SK-N-SH (cell line): ENCODE results near the gene TBRG4.

Source experiments
- EP300 ChIP-seq, 2 experiments: IDR thresholded peaks; 2 replicates each; pipeline versions ENCODE4 v1.4.0 to v1.6.1; 2012; ENCODE audit warnings: borderline replicate concordance in 1 of 2, low read depth in 1 of 2, low read length in 1 of 2
- FOXJ3 ChIP-seq: sonication (generic); formaldehyde crosslinking; IDR thresholded peaks from 2 replicates; pipeline ENCODE4 v1.5.1; 2020; ENCODE audit warnings: mild to moderate bottlenecking, missing genetic modification reagents
- JUND ChIP-seq: IDR thresholded peaks from 2 replicates; pipeline ENCODE4 v1.4.0; 2012
- MAX ChIP-seq: IDR thresholded peaks from 2 replicates; pipeline ENCODE4 v1.4.0; 2012; ENCODE audit warnings: low read depth
- RAD21 ChIP-seq: IDR thresholded peaks from 2 replicates; pipeline ENCODE4 v1.6.1; 2012; ENCODE audit warnings: mild to moderate bottlenecking, low read length
- RCOR1 ChIP-seq: fragments of 150-350 bp; IDR thresholded peaks from 2 replicates; pipeline ENCODE4 v1.6.1; 2017; ENCODE audit warnings: antibody characterized with exemption, low read length
- TF ChIP-seq, protein P1 (sequence below): fragments of 200-600 bp; sonication (generic); IDR thresholded peaks from 2 replicates; pipeline ENCODE4 v1.6.1; 2017; ENCODE audit warnings: antibody characterized with exemption, mild to moderate bottlenecking, moderate library complexity
- TF ChIP-seq, protein P2 (sequence below): IDR thresholded peaks from 2 replicates; pipeline ENCODE4 v1.6.1; 2012; ENCODE audit warnings: mild to moderate bottlenecking, low read depth, low read length, moderate library complexity
- TF ChIP-seq, protein P3 (sequence below): IDR thresholded peaks from 2 replicates; pipeline ENCODE4 v1.4.0; 2012; ENCODE audit warnings: low read depth, borderline replicate concordance

- TF ChIP-seq FOXJ3 (no peak), RAD21 (no peak), EP300 (IDR thresholded peaks at IDR 0.05; ENCODE audit: borderline replicate concordance in 1 of 2, low read depth in 1 of 2, low read length in 1 of 2) (no peak), RCOR1 (no peak), MAX (no peak), JUND (no peak)
- TF ChIP-seq, protein P1, sequence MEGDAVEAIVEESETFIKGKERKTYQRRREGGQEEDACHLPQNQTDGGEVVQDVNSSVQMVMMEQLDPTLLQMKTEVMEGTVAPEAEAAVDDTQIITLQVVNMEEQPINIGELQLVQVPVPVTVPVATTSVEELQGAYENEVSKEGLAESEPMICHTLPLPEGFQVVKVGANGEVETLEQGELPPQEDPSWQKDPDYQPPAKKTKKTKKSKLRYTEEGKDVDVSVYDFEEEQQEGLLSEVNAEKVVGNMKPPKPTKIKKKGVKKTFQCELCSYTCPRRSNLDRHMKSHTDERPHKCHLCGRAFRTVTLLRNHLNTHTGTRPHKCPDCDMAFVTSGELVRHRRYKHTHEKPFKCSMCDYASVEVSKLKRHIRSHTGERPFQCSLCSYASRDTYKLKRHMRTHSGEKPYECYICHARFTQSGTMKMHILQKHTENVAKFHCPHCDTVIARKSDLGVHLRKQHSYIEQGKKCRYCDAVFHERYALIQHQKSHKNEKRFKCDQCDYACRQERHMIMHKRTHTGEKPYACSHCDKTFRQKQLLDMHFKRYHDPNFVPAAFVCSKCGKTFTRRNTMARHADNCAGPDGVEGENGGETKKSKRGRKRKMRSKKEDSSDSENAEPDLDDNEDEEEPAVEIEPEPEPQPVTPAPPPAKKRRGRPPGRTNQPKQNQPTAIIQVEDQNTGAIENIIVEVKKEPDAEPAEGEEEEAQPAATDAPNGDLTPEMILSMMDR: no peak
- TF ChIP-seq, protein P2, sequence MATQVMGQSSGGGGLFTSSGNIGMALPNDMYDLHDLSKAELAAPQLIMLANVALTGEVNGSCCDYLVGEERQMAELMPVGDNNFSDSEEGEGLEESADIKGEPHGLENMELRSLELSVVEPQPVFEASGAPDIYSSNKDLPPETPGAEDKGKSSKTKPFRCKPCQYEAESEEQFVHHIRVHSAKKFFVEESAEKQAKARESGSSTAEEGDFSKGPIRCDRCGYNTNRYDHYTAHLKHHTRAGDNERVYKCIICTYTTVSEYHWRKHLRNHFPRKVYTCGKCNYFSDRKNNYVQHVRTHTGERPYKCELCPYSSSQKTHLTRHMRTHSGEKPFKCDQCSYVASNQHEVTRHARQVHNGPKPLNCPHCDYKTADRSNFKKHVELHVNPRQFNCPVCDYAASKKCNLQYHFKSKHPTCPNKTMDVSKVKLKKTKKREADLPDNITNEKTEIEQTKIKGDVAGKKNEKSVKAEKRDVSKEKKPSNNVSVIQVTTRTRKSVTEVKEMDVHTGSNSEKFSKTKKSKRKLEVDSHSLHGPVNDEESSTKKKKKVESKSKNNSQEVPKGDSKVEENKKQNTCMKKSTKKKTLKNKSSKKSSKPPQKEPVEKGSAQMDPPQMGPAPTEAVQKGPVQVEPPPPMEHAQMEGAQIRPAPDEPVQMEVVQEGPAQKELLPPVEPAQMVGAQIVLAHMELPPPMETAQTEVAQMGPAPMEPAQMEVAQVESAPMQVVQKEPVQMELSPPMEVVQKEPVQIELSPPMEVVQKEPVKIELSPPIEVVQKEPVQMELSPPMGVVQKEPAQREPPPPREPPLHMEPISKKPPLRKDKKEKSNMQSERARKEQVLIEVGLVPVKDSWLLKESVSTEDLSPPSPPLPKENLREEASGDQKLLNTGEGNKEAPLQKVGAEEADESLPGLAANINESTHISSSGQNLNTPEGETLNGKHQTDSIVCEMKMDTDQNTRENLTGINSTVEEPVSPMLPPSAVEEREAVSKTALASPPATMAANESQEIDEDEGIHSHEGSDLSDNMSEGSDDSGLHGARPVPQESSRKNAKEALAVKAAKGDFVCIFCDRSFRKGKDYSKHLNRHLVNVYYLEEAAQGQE: no peak
- TF ChIP-seq, protein P3, sequence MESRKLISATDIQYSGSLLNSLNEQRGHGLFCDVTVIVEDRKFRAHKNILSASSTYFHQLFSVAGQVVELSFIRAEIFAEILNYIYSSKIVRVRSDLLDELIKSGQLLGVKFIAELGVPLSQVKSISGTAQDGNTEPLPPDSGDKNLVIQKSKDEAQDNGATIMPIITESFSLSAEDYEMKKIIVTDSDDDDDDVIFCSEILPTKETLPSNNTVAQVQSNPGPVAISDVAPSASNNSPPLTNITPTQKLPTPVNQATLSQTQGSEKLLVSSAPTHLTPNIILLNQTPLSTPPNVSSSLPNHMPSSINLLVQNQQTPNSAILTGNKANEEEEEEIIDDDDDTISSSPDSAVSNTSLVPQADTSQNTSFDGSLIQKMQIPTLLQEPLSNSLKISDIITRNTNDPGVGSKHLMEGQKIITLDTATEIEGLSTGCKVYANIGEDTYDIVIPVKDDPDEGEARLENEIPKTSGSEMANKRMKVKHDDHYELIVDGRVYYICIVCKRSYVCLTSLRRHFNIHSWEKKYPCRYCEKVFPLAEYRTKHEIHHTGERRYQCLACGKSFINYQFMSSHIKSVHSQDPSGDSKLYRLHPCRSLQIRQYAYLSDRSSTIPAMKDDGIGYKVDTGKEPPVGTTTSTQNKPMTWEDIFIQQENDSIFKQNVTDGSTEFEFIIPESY: no peak
These were observed 33.9 kb downstream of the TBRG4 start for GRCh38 chr7:45077579-45077978.
